ENCODE results near the gene DHRSX.

GRCh38 chrX:2230457-2230856 is 270.3 kb downstream of the DHRSX start:
- TF ChIP-seq CTCF (IDR thresholded peaks at IDR 0.05) (no peak), POLR2A (IDR thresholded peaks at IDR 0.05; ENCODE audit: low read depth) (no peak), EP300 (IDR thresholded peaks at IDR 0.05) (no peak)

Measured in esophagus muscularis mucosa (tissue), 4 donors.